ENCODE results near the gene CACNA1C.
"Not testable (repeated sequence)": the region's sequence is repeated elsewhere in the genome, so short reads cannot be mapped to it uniquely, and the experiment has no call there.

The CACNA1C gene

DNA sequence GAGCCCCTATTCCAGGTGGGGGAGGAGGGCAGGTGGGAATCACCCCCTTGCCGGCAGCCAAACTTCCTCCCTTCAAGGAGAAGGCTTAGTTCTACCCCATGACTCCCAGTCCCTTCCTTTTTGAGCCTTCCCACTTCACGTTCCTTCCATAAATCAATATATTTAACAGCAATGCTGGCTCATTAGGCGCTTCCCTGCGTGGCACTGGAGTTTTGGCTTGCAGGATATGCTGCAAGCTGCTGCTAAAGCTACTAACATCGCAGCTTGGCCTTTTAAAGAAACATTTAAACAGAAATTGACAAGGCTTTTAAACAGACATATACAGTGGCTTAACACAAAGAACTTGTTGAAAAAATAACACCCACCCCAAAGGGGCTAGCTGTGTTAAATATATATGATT is 434.0 kb downstream of the CACNA1C start:
- TF ChIP-seq Cebpa-rat (IDR thresholded peaks at IDR 0.05), result no peak

DNA sequence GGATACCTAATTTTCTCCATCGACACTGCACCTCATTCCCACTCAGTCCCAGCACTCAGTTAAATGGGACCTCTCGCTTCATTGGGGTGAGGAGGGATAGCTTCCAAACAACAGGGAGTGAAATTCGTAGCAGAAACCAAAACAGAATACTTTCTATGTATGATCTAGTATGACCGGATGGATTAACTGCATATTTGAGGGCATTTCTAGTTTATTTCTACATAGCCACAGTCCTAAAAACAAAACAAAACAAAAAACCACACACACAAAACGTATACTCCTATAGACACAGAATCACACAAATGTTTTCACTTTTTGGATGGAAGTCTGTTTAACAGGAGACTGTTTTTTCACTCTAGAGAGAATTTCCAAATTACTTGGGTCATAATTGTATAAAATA is 434.5 kb downstream of the CACNA1C start:
- no peak overlapping the region for H3K27ac ChIP-seq
- H3K4me3 ChIP-seq, result no peak overlapping the region
- no peaks in the 10 kb centered on the region for H3K36me3 ChIP-seq
- TF ChIP-seq Cebpa-rat (IDR thresholded peaks at IDR 0.05), result no peak
- no peaks in the 10 kb centered on the region for H3K9me3 ChIP-seq (replicated peaks in 1 of 11)
- peaks cover 0 to 9% (median 4%) of the 10 kb centered on the region in 10 experiments; a peak in 6 of 20 replicates for H3K4me1 ChIP-seq
- H3K4me2 ChIP-seq, result no peak overlapping the region
- no peaks in the 10 kb centered on the region for H4K20me1 ChIP-seq
- H3K27me3 ChIP-seq, result no peaks in the 10 kb centered on the region
- H3K9ac ChIP-seq, result no peak overlapping the region

More for the DNA sequence above, 434.0 kb downstream of the CACNA1C start:
- no peaks in the 10 kb centered on the region for H3K9me3 ChIP-seq (replicated peaks in 1 of 11)
- no peaks in the 10 kb centered on the region for H3K27me3 ChIP-seq
- H4K20me1 ChIP-seq, result no peaks in the 10 kb centered on the region
- H3K4me1 ChIP-seq, result peaks cover 0 to 9% (median 4%) of the 10 kb centered on the region in 10 experiments; a peak in 6 of 20 replicates
- H3K4me3 ChIP-seq, result no peak overlapping the region
- no peak overlapping the region for H3K27ac ChIP-seq
- no peak overlapping the region for H3K4me2 ChIP-seq
- no peaks in the 10 kb centered on the region for H3K36me3 ChIP-seq
- no peak overlapping the region for H3K9ac ChIP-seq

DNA sequence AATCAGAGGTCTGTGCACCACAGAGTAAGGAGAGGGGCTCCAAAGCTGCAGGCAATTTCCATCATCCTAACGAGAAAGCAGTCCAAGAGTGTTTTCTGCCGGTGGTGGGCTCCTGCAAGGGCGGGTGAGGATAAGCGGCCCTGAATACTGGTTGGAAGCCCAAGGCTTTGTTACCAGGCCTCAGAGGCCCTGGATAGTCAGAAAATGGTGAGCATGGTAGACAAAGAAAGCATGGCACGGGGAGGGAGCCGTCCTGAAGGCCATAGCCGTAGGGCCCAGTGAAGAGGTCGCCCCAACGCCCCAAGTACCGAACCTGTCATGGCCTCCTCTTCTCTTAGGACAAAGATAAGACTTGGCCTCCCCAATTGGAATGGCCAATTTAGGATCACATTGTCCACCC is 435.3 kb downstream of the CACNA1C start:
- TF ChIP-seq Cebpa-rat (IDR thresholded peaks at IDR 0.05), result no peak
- Histone ChIP-seq H3K4me3 (no peak overlapping the region), H3K27me3 (no peaks in the 10 kb centered on the region)

DNA sequence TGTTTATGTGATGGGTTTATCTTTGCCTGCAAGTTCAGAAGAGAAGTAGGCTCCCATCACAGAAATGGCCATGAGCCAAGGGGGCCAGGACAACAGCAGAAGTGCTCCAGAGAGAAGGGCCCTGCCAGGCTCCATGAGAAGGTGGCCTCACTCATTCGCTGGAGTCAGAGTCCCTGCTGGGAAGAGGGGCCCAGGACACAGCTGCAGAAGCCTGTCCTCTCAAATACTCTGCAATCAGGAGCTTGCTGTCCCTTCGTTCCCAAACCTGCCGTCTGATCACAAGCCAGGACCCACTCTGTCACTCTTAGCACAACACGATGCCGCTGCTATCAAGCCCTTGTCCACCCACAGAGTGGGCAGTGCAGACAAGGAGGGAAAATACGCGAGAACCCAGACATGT is 435.8 kb downstream of the CACNA1C start:
- Histone ChIP-seq H3K9me3 (replicated peaks in 1 of 11) (no peaks in the 10 kb centered on the region), H3K27me3 (no peaks in the 10 kb centered on the region), H3K4me1 (peaks cover 0 to 9% (median under 1%) of the 10 kb centered on the region in 10 experiments; a peak in 5 of 20 replicates), H3K9ac (no peak overlapping the region), H3K4me3 (no peak overlapping the region), H3K4me2 (no peak overlapping the region), H3K27ac (no peak overlapping the region), H4K20me1 (no peaks in the 10 kb centered on the region), H3K36me3 (no peaks in the 10 kb centered on the region)
- TF ChIP-seq Cebpa-rat (IDR thresholded peaks at IDR 0.05), result no peak

More for the DNA sequence above, 435.3 kb downstream of the CACNA1C start:
- no peaks in the 10 kb centered on the region for H4K20me1 ChIP-seq
- no peaks in the 10 kb centered on the region for H3K9me3 ChIP-seq (replicated peaks in 1 of 11)
- peaks cover 0 to 9% (median 3%) of the 10 kb centered on the region in 10 experiments; a peak in 6 of 20 replicates for H3K4me1 ChIP-seq
- no peak overlapping the region for H3K27ac ChIP-seq
- no peaks in the 10 kb centered on the region for H3K36me3 ChIP-seq
- no peak overlapping the region for H3K4me2 ChIP-seq
- no peak overlapping the region for H3K9ac ChIP-seq

DNA sequence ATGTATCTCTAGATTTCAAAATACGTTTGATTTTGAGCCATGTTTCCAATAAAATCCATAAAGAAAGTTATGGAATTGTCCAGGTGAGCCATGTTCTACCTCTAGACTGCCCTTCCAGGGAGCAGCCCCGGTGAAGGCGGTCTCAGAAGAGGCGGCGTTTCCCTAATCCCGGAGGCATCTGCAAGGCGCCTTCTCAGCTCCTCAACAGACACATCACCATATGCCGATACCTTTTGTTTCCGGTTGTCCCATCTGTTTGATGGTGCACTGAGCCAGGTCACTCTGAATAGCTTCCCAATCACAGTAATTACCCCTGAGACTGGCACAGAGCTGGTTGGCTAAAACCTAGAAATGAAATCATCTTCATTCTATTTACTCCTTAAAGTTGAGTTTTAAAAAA is 436.5 kb downstream of the CACNA1C start:
- TF ChIP-seq Cebpa-rat (IDR thresholded peaks at IDR 0.05), result no peak
- Histone ChIP-seq H3K4me2 (no peak overlapping the region), H3K36me3 (no peaks in the 10 kb centered on the region), H3K9ac (no peak overlapping the region), H3K27me3 (no peaks in the 10 kb centered on the region), H3K27ac (no peak overlapping the region), H3K4me3 (no peak overlapping the region), H4K20me1 (no peaks in the 10 kb centered on the region), H3K9me3 (replicated peaks in 1 of 11) (no peaks in the 10 kb centered on the region), H3K4me1 (peaks cover 0 to 9% (median 0%) of the 10 kb centered on the region in 10 experiments; a peak in 4 of 20 replicates)

DNA sequence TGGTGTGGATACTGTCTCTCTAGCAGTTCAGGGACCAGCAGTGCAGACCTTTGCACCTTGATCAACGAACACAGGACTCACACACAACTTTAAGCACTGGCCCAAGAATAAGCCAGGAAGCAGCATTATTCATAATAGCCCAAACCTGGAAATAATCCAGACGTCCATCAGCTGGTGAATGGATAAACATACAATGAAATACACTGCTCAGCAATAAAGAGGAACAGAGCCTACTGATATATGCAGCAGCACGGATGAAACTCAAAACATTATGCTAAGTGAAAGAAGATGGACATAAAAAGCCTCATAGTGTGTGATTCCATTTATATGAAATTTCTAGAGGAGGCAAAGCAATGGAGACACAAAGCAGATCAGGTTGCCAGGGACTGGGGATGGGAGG is 438.0 kb downstream of the CACNA1C start:
- H3K4me1 ChIP-seq, result peaks cover 0 to 12% (median 7%) of the 10 kb centered on the region in 10 experiments; a peak in 10 of 20 replicates
- H3K9ac ChIP-seq, result no peak overlapping the region
- H3K27ac ChIP-seq, result no peak overlapping the region
- no peaks in the 10 kb centered on the region for H3K36me3 ChIP-seq
- no peak for TF ChIP-seq Cebpa-rat (IDR thresholded peaks at IDR 0.05)
- no peaks in the 10 kb centered on the region for H4K20me1 ChIP-seq
- H3K4me3 ChIP-seq, result no peak overlapping the region
- no peaks in the 10 kb centered on the region for H3K27me3 ChIP-seq
- H3K9me3 ChIP-seq (replicated peaks in 1 of 11), result no peaks in the 10 kb centered on the region
- no peak overlapping the region for H3K4me2 ChIP-seq

DNA sequence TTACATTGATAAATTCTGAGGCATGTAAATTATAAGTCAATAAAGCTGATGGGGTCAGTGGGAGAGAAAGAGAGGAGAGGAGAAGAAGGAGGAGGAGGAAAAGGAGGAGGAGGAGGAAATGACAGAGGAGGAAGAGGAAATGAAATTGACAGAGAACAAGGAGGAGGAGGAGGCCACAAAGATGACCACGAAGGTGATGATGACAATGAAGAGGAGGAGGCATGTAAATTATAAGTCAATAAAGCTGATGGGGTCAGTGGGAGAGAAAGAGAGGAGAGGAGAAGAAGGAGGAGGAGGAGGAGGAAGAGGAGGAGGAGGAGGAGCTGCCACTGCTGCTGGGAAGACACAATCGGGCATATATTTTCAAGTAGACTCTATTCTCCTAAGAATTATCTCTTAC is 438.6 kb downstream of the CACNA1C start:
- H3K27me3 ChIP-seq; H4K20me1 ChIP-seq; H3K27ac ChIP-seq; H3K9ac ChIP-seq; H3K9me3 ChIP-seq (replicated peaks in 1 of 11); H3K4me3 ChIP-seq; H3K36me3 ChIP-seq: not testable (repeated sequence)
- H3K4me2 ChIP-seq, result peak overlapping the region in 1 of 11 experiments; percentile 7; a peak in 1 of 22 replicates
- H3K4me1 ChIP-seq, result peaks cover 0 to 12% (median 7%) of the 10 kb centered on the region in 10 experiments; a peak in 10 of 20 replicates

DNA sequence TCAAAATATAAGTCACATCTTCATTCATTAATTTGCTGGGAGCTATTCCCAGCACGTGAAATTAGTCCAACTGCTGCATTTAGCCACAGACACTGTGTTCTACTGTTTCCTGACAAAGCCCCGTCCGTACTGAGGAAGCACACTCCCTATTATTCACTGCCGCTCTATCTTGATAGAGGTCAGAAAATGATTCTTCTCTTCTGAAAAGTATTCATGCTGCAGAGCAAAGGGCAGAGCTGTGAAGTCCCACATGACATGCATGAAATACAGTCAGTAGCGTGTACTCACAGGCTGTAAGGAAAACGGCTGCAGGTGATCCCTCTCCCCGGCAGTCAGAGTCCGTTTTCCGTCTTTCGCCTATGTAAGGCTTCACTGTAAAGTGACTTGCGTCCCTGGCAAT is 439.4 kb downstream of the CACNA1C start:
- Histone ChIP-seq H3K4me1 (peaks cover 0 to 12% (median 7%) of the 10 kb centered on the region in 10 experiments; a peak in 10 of 20 replicates), H3K36me3 (no peaks in the 10 kb centered on the region), H3K9me3 (replicated peaks in 1 of 11) (no peaks in the 10 kb centered on the region), H3K4me2 (no peak overlapping the region), H3K27me3 (no peaks in the 10 kb centered on the region), H3K27ac (no peak overlapping the region), H4K20me1 (no peaks in the 10 kb centered on the region), H3K4me3 (no peak overlapping the region), H3K9ac (no peak overlapping the region)
- no peak for TF ChIP-seq Cebpa-rat (IDR thresholded peaks at IDR 0.05)

DNA sequence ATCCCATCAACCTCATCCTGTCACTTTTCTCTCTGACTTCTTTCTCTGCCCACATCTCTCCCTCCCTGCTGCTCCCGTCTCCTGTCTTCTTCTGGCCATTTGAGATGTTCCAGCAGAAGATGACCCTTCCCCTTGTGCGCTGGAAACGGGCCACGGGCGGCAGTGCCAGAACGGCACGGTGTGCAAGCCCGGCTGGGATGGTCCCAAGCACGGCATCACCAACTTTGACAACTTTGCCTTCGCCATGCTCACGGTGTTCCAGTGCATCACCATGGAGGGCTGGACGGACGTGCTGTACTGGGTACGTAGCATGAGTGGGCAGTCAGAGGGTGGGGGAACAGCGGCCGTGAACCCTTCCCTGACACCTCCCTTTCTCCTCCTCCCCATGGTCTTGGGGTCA is 440.3 kb downstream of the CACNA1C start:
- Histone ChIP-seq H3K9ac (no peak overlapping the region), H3K27me3 (no peaks in the 10 kb centered on the region), H3K27ac (no peak overlapping the region), H3K36me3 (no peaks in the 10 kb centered on the region), H3K4me3 (no peak overlapping the region), H3K9me3 (replicated peaks in 1 of 11) (no peaks in the 10 kb centered on the region), H3K4me2 (no peak overlapping the region), H3K4me1 (peaks cover 0 to 12% (median 7%) of the 10 kb centered on the region in 10 experiments; a peak in 10 of 20 replicates), H4K20me1 (no peaks in the 10 kb centered on the region)
- TF ChIP-seq Cebpa-rat (IDR thresholded peaks at IDR 0.05), result no peak

DNA sequence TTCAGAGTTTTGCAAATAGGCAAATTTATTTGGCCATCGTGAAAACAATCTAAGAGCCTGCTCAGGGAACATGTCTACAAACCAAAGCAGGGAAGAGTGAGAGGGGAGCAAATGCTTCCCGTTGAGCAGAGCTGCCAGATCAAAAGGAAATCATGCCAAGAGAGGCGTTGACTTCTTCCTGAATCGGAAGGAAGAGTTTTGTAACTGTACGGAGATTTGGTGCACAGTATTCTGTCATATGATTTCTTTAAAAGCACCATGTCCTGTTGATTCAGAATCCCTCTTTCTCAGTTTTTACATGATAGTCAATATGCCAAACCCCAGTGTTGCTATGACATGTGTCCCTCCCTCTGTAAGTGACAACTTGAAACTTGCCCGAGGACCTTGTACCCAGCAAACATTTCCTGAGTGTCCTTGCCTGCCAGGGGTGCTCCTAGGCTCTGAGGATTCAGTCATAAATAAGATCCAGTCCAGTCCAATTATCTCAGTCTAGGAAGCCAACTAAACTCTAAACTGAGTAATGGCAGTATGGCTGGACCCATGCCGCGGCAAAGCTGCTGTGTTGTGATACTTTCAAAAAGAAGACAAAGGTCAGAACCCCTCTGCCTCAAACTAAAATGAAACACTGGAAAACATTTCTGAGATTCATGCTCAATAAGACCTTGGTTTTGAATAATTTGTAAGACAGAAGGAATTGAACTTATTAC is 441.9 kb downstream of the CACNA1C start:
- peaks cover 0 to 12% (median 7%) of the 10 kb centered on the region in 10 experiments; a peak in 15 of 20 replicates for H3K4me1 ChIP-seq
- no peaks in the 10 kb centered on the region for H3K9me3 ChIP-seq (replicated peaks in 1 of 11)
- no peak overlapping the region for H3K9ac ChIP-seq
- no peak overlapping the region for H3K4me3 ChIP-seq
- H3K36me3 ChIP-seq, result no peaks in the 10 kb centered on the region
- peak overlapping the region in 2 of 11 experiments; percentile 22 to 33; a peak in 2 of 22 replicates for H3K4me2 ChIP-seq
- H3K27me3 ChIP-seq, result no peaks in the 10 kb centered on the region
- H3K27ac ChIP-seq, result no peak overlapping the region
- no peak for TF ChIP-seq Cebpa-rat (IDR thresholded peaks at IDR 0.05)
- no peaks in the 10 kb centered on the region for H4K20me1 ChIP-seq
